ENCODE data around the gene NEDD8. TPM values are rescaled to one million over a fixed set of nuclear protein-coding genes. Genes with fewer than 3 reads are reported as not detected.
A peak's percentile ranks its signal among the peaks of the same experiment; 100 is the strongest.

NEDD8 gene
- 307 and 368 TPM in 2 replicates for total RNA-seq (2014; rRNA removed; shearing (Covaris generic))
- 301 TPM in 2 replicates for polyA plus RNA-seq (2015; cell fraction: cytosol; rRNA removed)
- 89.7 and 100.0 TPM in 2 replicates for polyA plus RNA-seq (2015; cell fraction: nucleus; rRNA removed)

- DNase-seq (ENCODE audit: low read depth) = peak; percentile 96
Measured at GRCh38 chr14:24232121-24232644, at the start of gene NEDD8. Gene NEDD8, minus strand, starts transcription at chr14:24232367. Its CDS starts 100 bp downstream, at chr14:24232267.

GRCh38 chr14:24281636-24282035, 49.5 kb upstream of the NEDD8 start:
- DNase-seq (ENCODE audit: low read depth) = no peak

DNA sequence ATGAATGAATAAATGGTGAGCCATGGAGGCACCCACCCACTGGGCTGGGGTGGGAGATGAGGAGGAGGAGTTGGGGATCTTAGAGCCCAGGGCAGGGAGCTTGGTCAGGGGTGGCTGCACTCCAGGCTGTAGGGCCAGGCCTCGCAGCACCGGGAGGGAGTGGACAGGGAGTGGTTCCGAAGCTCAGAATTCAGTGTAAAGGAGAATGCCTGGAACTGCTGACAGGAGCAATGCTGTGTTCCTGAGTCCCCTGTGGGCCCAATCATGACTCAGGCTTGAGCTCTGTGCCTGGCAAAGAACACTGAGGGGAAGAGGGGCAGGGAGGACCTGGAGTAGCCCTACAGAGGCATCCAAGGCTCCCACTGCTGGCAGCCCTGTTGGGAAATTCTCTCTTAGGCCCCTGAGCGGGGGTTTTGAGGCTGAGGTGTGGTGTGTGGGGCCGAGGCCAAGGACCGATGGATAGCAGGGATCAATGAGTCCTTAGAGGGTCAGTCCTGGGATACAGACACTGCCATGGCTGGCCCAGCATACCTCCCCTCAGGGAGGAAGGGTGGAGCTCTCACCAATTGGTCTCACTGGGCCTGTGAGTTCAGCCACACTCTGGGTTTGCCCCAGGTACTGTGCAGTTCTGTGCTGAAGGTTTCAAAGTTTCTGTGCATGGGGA, 48.8 kb upstream of the NEDD8 start:
- no peak for DNase-seq (ENCODE audit: low read depth)

DNA sequence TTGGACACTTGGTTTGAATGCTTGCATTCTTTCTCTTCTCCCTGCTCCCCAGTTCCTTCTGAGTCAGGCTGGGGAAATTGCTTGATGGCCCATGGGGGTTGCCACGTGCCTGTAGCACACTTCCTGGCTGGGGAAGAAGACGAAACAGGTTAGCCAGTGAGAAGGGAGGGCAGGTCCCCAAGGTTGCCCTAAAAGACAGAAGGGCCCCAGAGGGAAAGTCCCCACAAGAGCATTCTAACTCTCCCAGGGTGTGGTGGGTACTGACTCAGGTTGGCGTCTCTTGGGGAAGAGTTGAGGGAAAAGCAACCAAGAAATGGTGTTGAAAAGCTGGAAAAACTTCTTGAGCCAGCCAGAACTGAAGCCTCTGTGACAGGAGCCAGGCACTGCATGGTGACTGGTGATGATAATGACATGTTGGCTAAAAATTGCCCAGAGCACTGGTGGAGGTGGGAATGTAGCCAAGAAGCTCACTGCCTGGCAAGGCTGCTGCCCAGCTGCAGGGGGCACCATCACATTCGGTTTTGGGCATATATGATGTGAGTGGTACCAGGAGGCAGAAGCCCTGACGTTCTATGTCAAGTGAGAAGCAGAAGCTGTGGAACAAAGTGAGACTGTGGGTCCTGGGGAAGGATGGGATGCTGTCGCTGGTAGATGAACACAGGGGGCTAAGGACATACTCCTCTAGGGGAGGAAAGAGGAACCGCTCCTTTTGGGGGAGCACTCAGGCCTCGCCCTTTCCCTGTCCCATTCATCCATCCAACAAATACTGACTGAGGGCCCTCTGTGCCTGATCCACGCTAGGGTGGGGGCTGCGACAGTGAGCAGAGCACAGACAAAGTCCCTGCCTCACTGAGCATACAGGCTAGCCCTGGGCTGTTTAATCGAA, 47.4 kb upstream of the NEDD8 start:
- peak; percentile 34 for DNase-seq (ENCODE audit: low read depth)

- DNase-seq (ENCODE audit: low read depth) = no peak
Measured at GRCh38 chr14:24278424-24278823, 46.3 kb upstream of the NEDD8 start.

DNA sequence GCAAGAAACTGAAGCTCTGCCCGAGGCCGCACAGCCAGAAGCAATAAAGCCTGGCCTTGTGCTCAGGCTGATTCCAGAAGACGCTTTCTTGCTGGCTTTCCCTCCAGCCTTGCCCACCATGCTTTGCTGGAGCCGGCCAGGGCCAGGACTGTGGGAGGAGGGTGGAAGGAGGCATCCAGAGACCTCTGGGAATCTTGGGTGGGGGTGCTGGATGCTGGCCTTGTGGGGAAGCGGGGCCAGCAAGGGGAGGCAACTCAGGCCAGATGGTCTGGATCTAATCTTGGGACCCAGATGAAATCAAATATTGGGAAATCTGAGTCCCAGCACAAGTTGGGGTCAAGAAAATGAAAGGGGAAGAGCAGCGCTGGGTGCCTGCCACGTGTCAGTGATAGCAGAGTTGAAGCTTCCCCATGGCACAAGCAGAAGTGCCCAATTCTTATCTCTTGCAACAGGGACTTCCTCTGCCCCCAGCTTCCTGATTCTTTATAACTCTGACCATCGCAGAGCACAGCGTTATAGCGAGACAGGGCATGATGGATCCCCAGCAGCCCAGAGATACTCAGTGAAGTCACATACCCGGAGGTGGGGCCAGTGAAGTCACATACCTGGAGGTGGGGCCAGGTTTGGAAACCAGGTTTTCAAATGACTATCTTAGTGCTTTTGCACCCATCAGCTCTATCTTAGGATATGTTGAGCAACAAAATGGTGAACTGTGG, 45.6 kb upstream of the NEDD8 start:
- no peak for DNase-seq (ENCODE audit: low read depth)

GRCh38 chr14:24277071-24277470, 44.9 kb upstream of the NEDD8 start:
- no peak for DNase-seq (ENCODE audit: low read depth)

DNA sequence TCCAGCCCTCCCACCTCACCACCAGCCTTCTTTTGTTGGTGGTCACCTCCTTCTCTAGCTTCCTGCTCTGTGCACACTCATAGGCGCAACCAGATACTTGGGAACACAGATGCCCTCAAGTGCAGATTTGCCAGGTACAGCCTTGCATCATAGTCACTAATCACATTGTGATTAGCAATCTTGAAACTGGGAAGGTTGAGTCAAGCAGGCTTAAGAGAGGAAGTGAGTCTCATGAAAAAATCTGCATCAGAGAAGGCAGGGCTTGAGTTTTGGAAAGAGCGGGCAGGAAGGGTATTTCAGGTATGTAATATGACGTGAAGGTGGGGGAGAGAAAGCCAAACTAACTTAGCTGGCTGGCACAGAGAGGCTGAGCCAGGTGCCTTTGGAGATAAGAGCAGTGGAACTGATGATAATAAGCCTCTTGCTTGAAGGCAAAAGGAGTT, 42.0 kb upstream of the NEDD8 start:
- DNase-seq (ENCODE audit: low read depth) = peak; percentile 52

- no peak for DNase-seq (ENCODE audit: low read depth)
Measured at GRCh38 chr14:24273422-24273998, 41.3 kb upstream of the NEDD8 start.

DNA sequence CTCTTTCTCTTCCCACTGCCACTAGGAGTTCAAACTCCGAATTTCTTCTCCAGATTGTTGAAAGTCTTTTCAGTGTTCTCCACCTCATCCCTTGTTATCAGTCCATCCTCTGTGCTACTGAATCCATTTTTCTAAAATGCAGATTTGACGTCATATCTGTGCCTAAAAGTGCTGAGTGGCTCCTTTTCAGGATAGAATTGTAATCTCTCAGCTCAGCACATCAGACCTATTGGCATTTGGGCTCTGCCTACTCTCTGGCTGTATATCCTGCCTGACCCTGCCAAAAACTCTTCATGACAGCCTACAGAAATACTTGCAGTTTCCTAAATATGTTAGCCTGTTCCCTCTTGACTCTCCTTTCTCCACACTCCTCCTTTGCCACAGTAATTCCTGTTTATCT, 40.3 kb upstream of the NEDD8 start:
- no peak for DNase-seq (ENCODE audit: low read depth)

GRCh38 chr14:24271834-24272263, 39.7 kb upstream of the NEDD8 start:
- DNase-seq (ENCODE audit: low read depth) = no peak

DNA sequence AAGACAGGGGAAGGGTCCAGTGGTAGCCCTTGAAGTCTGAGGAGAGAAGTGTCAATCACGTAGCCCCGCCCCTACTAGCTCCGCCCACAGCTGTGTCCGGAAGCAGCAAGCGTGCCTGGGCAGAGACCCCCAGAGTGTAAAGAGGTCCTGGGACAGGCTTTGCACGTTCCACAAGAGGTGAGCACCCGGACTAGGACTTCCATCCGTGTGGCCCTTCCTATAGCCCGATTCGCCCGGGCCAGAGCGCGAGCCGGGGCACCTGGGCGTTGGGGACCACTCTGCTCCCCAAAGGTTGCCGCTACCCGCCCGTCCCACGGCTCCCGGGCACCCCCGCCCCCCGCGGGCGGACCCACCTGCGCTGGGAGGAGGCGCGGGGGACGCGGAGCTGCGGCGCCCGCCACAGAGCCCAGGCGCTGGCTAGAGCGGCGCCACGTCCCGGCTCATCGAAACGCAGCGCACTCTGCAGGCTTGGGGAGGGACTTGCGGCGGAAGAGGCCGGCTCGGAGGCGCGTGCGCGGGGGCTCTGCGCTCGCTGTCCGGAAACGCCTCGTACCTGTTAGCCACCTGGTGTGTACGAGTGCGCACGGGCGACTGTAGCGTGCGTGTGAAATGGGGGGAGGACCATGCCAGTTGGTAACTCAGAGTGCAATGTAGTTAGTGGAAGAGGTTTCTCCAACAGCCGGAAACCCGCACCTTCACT, 39.1 kb upstream of the NEDD8 start, which contains the start of gene RABGGTA:
Gene RABGGTA, minus strand, starts transcription at position 464 of the 700 bp plus-strand sequence. CDS start 482 bp downstream, outside the sequence.
- peak; percentile 85 for DNase-seq (ENCODE audit: low read depth)

GRCh38 chr14:24270537-24271133, 38.5 kb upstream of the NEDD8 start:
- DNase-seq (ENCODE audit: low read depth) = no peak

DNA sequence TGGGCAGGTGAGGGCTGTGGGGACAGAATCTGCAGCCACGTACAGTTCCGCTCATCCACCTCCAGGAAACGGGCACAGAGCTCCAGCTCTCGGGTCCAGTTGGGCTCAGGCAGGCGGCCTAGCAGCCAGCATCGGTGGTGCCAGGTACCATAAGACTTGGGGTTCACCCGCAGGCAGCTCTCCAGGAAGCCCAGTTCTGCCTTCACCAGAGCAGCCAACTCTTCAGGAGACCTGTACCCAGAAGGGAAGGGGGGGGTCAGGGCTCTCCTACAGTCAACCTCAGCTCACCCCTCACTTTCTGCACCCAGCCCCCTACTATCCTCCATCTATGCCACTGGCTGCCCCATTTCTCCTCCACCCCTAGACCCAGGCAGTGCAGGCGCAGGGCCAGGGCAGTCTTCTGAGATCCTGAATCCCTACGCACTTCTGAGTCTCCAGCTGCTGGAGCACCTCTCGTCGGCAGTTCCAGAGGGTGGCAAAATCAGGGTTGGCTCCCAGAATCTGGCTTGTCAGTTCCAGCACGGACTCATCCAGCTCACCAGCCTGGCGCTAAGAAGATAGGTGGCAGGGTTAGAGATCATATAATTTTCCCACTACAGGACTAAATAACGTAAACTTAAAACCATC, 37.9 kb upstream of the NEDD8 start:
- DNase-seq (ENCODE audit: low read depth) = no peak

- no peak for DNase-seq (ENCODE audit: low read depth)
Measured at GRCh38 chr14:24269368-24269767, 37.2 kb upstream of the NEDD8 start.

DNA sequence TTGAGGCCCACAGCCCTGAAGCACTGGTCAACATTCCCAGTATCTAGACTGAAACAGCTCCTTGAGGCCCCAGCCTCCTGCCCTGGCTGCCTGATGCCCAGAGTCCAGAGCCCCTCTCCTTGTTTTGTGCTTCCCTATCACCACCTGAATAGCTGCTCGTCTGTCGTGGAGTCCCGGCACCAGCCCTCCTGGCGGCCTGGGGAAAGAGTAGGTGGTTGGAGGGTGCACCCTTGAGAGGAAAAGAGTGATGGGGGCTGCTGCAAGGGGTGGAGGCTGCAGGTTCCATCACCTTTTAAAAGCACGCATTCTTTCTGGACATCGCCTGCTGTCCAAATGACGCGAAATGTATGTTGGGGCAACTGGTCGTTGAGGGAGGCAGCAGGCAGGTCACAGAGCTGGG, 36.1 kb upstream of the NEDD8 start:
- DNase-seq (ENCODE audit: low read depth) = no peak

GRCh38 chr14:24267516-24267915, 35.3 kb upstream of the NEDD8 start:
- no peak for DNase-seq (ENCODE audit: low read depth)

- no peak for DNase-seq (ENCODE audit: low read depth)
Measured at GRCh38 chr14:24266344-24267244, 34.4 kb upstream of the NEDD8 start.

All from HT1080 (cell line).